Hepatic stellate cell (primary cell): ENCODE measurements around the gene WARS2.
"Not testable (repeated sequence)": the region's sequence is repeated elsewhere in the genome, so short reads cannot be mapped to it uniquely, and the experiment has no call there.

Source experiments
- DNase-seq: peaks from one replicate; pipeline ENCODE4 v3.0.0; 2011; ENCODE audit warnings: low spot score

Gene WARS2

DNA sequence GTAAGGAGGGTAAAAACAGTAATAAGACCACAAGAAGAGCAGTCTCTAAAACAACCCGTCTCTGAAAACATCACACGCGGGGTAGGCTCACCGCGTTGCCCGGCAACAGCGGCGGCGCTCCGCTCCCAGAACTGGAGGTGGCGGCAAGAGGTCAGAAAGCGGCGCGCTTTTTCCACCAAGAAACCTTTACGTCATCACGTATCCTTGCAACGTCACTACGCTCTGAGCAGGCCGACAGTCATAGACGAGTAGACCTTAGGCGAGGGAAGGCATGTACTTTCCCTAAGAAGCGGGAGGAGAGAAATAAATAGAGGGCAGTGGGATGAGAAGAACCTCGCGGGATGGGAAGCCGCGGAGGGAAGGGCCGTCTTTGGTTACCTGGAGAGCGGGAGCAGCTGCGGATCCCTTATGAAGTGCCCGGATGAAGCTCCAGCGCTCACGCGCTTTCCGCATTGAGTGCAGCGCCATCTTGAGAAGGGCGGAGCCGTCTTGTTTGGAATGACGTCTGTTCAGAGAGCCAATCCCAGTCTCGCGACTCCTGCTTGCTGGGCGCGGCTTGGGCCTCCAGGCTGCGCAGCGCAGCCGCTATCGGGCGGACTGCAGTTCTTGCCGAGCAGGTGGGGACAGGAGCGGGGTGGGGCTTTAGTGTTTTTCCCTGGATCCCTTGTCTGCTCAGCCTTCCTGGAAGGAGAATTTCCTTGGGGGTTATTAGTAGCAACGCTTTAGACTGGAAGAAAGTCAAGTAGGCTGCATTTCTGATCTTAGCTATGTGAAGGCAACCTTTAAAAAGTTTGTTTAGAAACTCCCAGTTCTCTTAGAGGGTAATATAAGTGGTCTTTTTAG, at the start of gene WARS2:
Gene WARS2, minus strand, starts transcription at position 477 of the 843 bp plus-strand sequence. Its CDS starts 9 bp downstream, at position 468.
- peak; percentile 87 for DNase-seq

DNA sequence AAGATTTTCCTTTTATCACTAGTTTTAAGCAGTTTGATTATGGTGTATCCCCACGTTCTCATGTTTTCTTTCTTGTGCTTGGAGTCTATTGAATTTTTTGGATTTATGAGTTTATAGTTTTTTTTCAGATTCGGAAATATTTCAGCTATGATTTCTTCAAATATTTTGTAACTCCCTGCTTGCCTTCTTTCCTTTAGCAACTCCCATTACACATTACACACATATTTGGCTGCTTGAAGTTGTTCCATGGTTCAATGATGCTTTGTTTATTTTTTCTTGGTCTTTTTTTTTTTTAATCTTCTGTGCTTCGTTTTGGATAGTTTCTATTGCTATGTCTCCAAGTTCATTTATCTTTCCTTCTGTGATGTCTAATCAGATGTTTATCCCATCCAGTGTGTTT, 48.5 kb upstream of the WARS2 start:
- peak; percentile 2 for DNase-seq

DNA sequence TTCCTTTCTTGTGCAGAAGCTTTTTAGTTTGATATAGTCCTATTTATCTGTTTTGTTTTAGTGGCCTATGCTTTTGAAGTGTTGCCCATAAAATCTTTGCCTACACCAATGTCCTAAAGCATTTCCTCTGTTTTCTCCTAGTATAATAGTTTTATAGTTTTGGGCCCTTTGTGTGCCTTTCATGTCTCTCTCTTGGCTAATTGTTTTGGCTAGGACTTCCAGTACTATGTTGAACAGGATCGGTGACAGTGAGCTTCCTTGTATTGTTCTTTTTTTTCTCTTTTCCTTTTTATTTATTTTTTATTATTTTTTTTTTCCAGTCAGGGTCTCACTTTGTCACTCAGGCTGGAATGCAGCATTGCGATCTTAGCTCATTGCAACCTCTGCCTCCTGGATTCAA, 47.0 kb upstream of the WARS2 start:
- no peak for DNase-seq

DNA sequence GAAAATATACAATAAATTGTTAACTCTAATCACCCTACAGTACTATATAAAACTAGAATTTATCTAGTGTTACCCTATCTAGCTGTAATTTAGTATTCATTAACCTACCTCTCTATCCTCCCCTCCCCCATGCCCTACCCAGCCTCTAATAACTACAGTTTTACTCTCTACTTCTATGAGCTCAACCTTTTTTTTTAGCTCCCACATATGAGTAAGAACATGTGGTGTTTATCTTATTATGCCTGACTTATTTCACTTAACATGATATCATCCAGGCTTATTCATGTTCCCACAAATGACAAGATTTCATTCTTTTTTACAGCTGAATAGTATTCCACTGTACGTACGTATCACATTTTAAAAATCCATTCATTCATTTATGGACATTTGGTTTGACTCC, 46.0 kb upstream of the WARS2 start:
- DNase-seq = no peak

DNA sequence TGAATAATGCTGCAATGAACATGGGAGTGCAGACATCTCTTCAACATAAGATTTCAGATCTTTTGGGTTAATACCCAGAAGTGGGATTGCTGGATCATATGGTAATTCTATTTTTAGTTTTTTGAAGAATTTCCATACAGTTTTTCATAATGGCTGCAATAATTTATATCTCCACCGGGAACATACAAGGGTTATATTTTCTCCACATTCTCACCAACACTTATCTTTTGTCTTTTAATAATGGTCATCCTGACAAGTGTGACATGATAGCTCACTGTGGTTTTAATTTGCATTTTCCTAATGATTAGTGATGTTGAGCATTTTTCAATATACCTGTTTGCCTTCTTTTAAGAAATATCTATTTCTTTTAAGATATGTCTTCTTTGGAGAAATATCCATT, 44.5 kb upstream of the WARS2 start:
- no peak for DNase-seq

DNA sequence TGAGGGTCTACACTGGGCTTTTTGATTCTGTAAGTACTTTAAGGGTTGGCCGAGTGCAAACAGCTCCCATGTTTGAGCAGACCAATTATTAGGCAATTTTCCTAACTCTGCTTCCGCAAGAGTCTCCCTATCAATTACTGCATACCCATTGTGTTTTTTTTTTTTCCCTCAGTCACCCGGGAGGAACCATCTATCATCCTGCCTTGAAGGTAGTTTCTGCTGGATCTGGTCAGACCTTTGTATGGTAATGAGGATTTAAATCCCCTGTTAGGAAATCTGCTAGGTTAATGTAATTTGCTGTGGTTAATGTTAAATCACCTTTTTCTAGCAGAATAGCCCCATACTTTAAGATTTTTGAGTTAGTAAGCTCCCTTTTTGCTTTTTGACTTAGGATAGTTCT, 40.8 kb upstream of the WARS2 start:
- DNase-seq = no peak

DNA sequence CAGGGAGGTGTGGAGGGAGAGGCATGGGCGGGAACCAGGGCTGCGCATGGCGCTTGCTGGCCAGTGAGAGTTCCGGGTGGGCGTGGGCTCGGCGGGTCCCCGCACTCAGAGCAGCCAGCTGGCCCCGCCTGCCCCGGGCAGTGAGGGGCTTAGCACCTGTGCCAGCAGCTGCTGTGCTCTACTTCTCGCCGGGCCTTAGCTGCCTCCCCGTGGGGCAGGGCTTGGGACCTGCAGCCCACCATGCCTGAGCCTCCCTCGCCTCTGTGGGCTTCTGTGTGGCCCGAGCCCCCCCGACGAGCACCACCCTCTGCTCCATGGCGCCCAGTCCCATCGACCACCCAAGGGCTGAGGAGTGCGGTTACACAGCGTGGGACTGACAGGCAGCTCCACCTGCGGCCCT, 38.6 kb upstream of the WARS2 start:
- no peak for DNase-seq

DNA sequence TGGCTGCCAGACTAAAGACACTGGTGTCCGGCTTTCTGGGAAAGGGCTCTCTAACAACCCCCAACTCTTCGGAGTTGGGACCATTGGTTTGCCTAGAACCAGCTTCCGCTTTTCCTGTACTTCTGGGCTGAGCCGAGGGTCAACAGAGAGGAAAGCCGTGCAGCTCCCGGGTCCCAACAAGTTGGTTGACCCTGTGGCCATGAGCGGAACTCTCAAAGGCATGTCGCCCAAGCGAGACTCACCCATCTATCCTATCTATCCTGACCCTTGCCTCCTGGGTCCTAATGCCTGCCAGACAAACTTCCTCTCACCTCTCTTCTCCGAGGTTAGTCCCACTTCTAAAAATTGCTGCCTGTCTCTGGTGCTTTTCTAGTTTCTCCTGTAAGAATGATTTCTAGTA, 32.5 kb upstream of the WARS2 start:
- not testable (repeated sequence) for DNase-seq

DNA sequence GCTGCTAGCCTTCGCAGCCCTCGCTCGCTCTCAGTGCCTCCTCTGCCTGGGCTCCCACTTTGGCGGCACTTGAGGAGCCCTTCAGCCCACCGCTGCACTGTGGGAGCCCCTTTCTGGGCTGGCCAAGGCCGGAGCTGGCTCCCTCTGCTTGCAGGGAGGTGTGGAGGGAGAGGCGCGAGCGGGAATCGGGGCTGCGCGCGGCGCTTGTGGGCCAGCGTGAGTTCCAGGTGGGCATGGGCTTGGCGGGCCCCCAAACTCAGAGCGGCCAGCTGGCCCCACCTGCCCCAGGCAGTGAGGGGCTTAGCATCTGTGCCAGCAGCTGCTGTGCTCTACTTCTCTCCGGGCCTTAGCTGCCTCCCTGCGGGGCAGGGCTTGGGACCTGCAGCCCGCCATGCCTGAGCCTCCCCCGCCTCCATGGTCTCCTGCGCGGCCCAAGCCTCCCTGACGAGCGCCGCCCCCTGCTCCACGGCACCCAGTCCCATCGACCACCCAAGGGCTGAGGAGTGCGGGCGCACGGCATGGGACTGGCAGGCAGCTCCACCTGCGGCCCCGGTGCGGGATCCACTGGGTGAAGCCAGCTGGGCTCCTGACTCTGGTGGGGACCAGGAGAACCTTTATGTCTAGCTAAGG, 31.0 kb upstream of the WARS2 start:
- not testable (repeated sequence) for DNase-seq

DNA sequence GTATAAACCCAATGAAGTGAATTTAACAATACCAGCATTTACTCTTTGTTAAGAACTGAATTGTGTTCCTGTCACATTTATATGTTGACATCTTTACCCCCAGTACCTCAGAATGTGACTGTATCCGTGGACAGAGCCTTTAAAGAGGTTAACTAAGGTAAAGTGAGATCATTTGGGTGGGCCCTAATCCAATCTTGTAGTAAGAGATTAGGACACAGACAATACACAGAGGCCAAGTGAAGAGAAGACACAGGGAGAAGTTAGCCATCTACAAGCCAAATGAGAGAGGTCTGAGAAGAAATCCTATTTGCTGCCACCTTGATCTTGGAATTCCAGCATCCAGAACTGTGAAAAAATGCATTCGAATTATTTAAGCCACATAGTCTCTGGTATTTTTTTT, 22.9 kb upstream of the WARS2 start:
- DNase-seq = no peak

DNA sequence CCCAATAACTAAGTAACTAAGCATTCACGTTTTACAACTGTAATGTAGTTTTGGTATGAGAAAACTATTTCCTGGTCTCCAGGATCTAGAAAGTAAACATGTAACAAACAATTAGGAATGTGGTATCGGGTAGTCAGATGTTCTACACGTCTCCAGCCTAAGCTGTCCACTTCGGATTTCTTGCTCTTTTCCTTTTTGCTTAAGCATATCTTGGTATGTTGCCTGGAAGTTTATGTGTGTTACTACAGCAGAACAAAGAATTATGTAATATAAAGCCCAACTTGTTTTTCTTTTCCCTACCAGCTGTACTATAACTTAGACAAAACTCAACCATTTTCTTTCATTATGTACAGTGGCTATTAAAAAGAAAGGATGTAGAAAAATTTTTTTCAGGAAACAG, 20.4 kb upstream of the WARS2 start:
- DNase-seq = peak; percentile 61

DNA sequence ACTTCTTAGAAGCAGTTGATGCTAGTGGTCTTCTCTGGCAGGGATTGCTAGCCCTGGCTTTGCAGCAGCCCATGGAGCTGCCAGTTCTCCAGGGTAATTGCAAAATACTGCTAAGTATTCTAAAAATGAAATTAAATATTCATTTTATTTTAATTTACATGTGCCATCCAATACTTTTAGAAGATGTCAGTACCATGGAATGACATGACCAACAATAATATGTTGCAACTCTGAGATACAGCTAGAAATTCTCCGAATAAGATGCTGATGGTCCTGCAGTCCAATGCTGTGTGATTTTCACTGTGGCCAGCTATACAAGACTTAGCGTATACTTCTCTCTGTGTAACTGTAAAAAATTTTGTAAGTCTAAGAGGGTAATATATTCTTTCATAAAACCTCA, 20.0 kb upstream of the WARS2 start:
- no peak for DNase-seq

DNA sequence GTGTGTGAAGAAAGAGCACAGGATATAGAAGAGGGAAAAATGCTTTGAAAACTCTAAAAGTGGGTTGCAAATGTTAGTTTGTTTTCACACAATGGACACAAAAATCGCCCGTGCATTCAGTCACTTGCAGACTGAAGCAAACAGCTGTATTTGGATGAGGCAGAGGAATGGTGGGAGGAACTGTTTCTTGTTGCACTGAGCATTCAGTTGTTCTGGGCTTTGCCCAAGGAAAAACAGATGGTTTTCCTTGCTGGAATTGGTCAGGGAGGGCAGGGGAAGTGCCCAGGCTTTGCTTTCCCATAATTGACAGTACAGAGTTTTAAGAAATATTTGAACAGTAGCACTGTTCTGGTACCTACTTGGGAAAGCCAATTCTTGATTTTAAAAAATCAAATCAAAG, 19.5 kb upstream of the WARS2 start:
- no peak for DNase-seq

DNA sequence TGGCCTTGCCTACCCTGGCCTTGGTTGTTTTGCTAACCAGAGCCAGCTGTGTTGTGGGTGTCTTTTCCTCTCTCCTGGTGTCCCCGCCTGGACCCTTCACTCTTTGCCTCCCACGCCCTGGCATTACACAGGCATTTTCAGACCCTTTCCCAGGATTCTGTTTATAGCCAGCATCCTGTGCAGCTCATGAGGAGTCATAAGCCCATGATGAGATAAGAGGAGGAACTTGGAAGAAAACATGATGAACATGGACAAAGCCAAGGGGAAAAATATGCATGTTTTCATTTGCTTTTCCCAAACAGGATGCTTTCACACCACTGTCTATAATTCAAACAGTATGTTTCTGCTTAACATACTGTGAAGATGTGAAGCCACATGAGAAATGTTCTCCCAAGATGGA, 18.7 kb upstream of the WARS2 start:
- DNase-seq = no peak

DNA sequence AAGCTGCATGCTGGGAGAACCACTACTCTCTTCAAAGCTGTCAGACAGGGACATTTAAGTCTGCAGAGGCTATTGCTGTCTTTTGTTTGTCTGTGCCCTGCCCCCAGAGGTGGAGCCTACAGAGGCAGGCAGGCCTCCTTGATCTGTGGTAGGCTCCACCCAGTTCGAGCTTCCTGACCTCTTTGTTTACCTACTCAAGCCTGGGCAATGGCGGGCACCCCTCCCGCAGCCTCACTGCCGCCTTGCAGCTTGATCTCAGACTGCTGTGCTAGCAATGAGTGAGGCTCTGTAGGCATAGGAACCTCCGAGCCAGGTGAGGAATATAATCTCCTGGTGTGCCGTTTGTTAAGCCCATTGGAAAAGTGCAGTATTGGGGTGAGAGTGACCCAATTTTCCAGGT, 16.3 kb upstream of the WARS2 start:
- not testable (repeated sequence) for DNase-seq

DNA sequence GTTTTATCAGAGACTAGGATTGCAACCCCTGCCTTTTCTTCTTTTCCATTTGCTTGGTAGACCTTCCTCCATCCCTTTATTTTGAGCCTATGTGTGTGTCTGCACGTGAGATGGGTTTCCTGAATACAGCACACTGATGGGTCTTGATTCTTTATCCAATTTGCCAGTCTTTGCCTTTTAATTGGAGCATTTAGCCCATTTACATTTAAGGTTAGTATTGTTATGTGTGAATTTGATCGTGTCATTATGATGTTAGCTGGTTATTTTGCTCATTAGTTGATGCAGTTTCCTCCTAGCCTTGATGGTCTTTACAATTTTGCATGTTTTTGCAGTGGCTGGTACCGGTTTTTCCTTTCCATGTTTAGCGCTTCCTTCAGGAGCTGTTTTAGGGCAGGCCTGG, 14.6 kb upstream of the WARS2 start:
- DNase-seq = not testable (repeated sequence)

DNA sequence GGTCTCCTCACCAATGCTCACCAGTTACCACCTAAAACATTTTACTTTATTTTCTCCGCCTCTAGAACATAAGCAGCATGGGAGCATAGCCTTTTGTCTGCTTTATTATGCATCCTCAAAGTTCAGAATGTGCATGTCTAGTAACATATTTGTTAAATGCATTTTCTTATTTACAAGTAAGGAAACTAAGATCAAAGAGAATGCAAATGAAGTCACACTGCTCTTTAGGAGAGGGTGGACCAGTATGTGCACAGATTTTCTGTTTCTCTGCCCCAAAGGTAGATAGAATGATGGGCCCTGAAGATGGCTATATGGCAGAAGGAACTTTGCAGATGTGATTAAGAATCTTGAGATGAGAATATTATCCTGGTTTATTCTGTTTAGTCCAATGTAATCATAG, 9.7 kb upstream of the WARS2 start:
- no peak for DNase-seq

DNA sequence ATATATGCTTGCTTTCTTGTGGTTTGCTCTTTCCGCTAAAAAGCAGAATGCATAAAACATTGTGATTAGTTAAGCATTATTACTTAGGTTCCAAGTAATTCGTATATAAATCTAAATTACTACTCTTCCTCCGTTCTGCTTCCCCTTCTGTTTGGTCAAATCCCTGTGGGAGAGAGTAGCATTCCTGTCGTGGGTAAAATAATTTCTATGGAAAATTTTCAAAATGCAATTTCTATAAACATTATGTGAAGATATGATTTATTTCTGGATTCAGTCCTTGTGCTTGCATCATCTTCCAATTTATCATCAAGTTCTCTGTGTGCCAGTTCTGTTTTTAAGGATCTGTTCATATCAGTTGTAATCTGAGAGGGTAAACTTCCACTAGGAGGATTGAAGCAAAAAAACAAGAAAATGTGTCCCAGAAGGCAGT, 7.2 kb upstream of the WARS2 start:
- DNase-seq = no peak

DNA sequence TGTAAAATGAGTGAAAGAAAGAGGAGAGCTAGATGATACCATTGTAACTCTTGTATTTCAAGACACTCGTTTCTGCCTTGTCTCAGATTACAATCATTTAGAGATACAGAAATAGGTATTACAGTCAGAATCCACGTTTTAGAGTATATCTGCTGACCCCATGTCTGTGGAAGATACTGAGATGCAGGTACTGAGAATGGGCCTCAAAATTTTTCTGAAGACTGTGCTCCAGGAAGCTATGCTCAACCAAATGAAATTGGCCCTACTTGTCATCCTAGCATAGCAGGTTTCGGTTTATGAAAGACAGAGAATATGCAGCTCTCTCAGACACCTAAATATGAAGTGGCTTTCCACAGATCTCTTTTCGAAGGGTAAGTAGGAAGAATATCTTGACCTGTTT, 6.0 kb upstream of the WARS2 start:
- DNase-seq = no peak

DNA sequence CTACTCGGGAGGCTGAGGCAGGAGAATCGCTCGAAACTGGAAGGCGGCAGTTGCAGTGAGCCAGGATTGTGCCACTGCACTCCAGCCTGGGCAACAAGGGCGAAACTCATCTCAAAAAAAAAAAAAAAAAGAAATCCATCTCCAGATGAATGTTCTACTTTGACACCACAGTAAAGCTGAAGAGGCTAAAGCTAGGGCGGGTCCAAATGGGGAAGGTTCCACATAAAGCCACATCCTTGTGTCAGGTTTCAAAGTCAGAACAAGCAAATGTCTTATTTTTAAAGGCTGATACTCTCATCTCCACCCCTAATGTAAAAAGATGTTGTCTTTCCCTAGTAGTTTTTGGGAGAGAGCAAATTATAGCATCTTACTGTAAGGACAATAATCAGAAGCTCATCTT, 4.4 kb upstream of the WARS2 start:
- DNase-seq = no peak

DNA sequence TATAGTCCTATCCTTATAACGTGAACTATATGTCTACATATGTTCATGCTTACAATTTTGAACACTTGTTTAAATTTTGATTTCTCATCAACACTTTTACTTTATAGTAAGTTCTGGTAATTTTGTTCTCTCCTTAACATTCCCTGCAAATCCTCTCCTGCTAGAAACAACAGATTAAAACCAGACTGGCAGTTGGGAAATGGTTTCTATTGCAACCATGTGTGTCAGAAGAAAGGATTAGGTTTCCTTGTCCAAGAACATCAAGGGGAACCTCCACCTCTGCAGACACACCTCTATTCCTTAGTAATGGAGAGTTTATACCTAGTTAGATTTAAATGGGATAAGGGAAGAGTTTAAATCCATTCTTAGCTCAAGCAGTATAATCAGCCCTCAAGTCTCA, 3.3 kb upstream of the WARS2 start:
- DNase-seq = no peak

DNA sequence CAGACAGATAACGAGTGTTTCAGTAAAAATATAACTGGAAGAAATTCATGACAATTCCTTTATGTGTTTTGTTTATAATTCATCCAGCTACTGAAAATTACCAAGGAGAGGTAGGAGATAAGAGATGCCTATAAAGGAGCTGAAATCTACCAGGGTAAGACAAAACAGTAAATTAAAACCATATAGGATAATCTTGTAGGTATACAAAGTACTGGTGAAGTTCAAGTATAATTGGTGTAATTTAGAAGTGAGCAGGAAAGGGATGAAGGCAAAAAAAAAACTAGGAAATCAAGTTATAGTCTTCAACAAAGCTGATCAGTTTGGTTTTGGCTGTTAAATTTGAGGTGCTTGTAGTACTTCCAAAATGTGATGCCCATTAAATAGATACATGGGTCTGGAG, 1.2 kb upstream of the WARS2 start:
- DNase-seq = no peak

DNA sequence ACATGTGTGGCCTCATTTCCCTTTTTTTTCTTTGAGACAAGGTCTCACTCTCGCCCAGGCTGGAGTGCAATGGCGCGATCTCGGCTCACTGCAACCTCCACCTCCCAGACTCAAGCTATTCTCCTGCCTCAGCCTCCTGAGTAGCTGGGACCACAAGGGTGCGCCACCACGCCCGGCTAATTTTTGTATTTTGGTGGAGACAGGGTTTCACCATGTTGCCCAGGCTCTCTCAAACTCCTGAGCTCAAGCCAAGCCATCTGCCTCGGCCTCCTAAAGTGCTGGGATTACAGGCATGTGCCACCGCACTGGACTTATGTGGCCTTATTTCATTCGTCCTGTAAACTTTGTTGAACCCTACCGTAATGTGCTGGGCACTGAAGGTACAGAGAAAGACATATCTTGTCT, 569 bp upstream of the WARS2 start:
- DNase-seq = no peak

DNA sequence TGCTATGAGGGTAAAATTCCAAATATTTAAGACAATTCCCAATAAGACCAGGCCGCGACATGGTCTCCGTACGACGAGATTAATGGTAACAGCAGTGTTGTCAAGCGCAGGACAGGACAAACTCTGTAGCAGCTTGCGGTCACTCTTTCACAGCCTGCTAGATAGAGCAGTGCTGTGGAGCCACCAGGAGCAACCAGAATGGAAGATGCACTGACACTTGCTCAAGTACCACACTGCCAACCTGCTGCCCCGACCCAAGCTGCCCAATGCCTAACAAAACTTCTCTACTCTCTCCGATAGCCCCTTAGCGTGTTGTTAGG, 636 bp downstream of the WARS2 start:
- no peak for DNase-seq
